Ishikawa (cell line): ENCODE measurements around the gene C11orf16.

Experiments used
- CEBPB ChIP-seq: IDR thresholded peaks from 2 replicates; pipeline ENCODE4 v1.6.1; 2012
- CREB1 ChIP-seq: IDR thresholded peaks from 2 replicates; pipeline ENCODE4 v1.6.1; 2012; ENCODE audit warnings: low read depth
- EGR1 ChIP-seq: IDR thresholded peaks from 2 replicates; pipeline ENCODE4 v1.6.1; 2012
- EP300 ChIP-seq: IDR thresholded peaks from 2 replicates; pipeline ENCODE4 v1.6.1; 2012; ENCODE audit warnings: borderline replicate concordance
- FOXM1 ChIP-seq: IDR thresholded peaks from 2 replicates; pipeline ENCODE4 v1.6.1; 2012; ENCODE audit warnings: low read depth, borderline replicate concordance
- MAX ChIP-seq: IDR thresholded peaks from 2 replicates; pipeline ENCODE4 v1.6.1; 2012
- NFIC ChIP-seq: IDR thresholded peaks from 2 replicates; pipeline ENCODE4 v1.6.1; 2012
- RAD21 ChIP-seq: IDR thresholded peaks from 2 replicates; pipeline ENCODE4 v1.6.1; 2012; ENCODE audit warnings: low read depth
- TAF1 ChIP-seq: IDR thresholded peaks from 2 replicates; pipeline ENCODE4 v1.6.1; 2012; ENCODE audit warnings: low read depth, mild to moderate bottlenecking
- TCF12 ChIP-seq: IDR thresholded peaks from 2 replicates; pipeline ENCODE4 v1.6.1; 2012; ENCODE audit warnings: low read depth
- TEAD4 ChIP-seq: IDR thresholded peaks from 2 replicates; pipeline ENCODE4 v1.6.1; 2012
- YY1 ChIP-seq: IDR thresholded peaks from 2 replicates; pipeline ENCODE4 v1.6.1; 2012; ENCODE audit warnings: low read depth
- ZBTB7A ChIP-seq: IDR thresholded peaks from 2 replicates; pipeline ENCODE4 v1.6.1; 2012; ENCODE audit warnings: low read depth
- TF ChIP-seq, protein P1 (sequence below): IDR thresholded peaks from 2 replicates; pipeline ENCODE4 v1.6.1; 2012; ENCODE audit warnings: low read depth, mild to moderate bottlenecking
- TF ChIP-seq, protein P2 (sequence below): IDR thresholded peaks from 2 replicates; pipeline ENCODE4 v1.6.1; 2012

C11orf16 gene

DNA sequence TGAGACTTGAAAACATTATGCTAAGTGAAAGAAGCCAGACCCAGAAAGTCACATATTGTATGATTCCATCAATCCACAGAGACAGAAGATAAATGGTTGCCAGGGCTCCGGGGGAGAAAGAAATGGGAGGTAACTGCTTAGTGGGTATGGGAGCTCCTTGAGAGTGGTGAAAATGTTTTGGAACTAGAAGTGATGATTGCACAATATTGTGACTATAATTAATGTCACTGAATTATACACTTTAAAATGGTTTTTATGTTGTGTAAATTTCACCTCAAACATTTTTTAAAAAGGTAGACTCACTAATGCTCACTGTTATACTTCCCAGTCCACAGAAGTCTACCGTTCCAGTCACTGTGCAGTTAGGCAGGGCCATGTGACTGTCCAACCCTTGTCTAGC is 54.0 kb downstream of the C11orf16 start:
- TF ChIP-seq, protein P1, sequence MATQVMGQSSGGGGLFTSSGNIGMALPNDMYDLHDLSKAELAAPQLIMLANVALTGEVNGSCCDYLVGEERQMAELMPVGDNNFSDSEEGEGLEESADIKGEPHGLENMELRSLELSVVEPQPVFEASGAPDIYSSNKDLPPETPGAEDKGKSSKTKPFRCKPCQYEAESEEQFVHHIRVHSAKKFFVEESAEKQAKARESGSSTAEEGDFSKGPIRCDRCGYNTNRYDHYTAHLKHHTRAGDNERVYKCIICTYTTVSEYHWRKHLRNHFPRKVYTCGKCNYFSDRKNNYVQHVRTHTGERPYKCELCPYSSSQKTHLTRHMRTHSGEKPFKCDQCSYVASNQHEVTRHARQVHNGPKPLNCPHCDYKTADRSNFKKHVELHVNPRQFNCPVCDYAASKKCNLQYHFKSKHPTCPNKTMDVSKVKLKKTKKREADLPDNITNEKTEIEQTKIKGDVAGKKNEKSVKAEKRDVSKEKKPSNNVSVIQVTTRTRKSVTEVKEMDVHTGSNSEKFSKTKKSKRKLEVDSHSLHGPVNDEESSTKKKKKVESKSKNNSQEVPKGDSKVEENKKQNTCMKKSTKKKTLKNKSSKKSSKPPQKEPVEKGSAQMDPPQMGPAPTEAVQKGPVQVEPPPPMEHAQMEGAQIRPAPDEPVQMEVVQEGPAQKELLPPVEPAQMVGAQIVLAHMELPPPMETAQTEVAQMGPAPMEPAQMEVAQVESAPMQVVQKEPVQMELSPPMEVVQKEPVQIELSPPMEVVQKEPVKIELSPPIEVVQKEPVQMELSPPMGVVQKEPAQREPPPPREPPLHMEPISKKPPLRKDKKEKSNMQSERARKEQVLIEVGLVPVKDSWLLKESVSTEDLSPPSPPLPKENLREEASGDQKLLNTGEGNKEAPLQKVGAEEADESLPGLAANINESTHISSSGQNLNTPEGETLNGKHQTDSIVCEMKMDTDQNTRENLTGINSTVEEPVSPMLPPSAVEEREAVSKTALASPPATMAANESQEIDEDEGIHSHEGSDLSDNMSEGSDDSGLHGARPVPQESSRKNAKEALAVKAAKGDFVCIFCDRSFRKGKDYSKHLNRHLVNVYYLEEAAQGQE, result no peak
- TF ChIP-seq FOXM1, result no peak
- TF ChIP-seq EGR1, result no peak
- TF ChIP-seq TCF12, result no peak
- no peak for TF ChIP-seq CREB1
- no peak for TF ChIP-seq MAX
- TF ChIP-seq ZBTB7A, result no peak
- TF ChIP-seq YY1, result no peak
- no peak for TF ChIP-seq TEAD4
- TF ChIP-seq, protein P2, sequence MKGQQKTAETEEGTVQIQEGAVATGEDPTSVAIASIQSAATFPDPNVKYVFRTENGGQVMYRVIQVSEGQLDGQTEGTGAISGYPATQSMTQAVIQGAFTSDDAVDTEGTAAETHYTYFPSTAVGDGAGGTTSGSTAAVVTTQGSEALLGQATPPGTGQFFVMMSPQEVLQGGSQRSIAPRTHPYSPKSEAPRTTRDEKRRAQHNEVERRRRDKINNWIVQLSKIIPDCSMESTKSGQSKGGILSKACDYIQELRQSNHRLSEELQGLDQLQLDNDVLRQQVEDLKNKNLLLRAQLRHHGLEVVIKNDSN, result no peak

DNA sequence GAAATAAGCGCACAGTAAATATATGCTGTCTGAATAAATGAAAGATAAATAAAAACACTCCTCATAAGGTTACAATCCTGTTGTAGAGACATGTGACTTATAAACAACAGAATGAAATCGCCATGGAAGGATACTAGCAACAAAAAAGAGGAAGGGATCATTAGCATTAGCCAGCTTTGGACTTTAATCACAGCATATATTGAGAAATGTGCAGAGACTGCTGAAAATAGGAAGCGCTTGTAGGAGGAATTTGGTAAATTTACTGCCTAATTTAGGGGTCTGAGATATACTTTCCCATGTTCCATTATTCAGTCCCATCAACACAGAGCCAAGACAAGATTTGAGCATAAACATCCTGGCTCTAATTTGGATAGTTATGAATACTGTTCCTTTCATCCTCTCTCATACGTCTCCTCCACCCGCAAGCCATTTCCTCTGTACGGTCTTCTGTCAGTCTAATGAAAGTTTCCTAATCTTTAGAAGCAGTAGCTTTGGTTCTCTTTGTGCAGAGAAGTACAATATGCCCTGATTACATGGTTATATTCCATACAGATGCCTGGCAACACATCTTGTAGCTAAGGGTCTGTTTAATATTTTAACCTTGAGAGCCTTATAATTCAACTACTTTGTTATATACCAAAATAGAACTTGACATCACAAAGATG is 58.9 kb downstream of the C11orf16 start:
- no peak for TF ChIP-seq EGR1
- TF ChIP-seq RAD21, result no peak

DNA sequence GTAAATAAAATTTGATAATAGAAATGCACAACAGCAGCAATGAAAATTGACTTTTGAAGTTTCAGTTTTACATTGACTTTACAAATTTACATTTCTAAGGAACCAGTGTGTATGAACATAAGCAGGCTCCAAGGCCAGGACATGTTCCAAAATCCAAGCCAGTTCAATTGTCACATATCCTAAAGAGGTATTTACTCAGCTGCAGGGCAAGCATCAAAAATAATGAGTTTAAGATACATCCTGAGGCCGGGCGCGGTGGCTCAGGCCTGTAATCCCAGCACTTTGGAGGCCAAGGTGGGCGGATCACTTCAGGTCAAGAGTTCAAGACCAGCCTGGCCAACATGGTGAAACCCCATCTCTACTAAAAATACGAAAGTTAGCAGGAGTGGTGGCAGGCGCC is 60.8 kb downstream of the C11orf16 start:
- TF ChIP-seq TEAD4 (no peak), EGR1 (no peak), CEBPB (no peak), TCF12 (no peak), FOXM1 (no peak), RAD21 (no peak), EP300 (no peak), ZBTB7A (no peak), MAX (no peak), CREB1 (no peak), TAF1 (no peak), NFIC (no peak), YY1 (no peak)
- TF ChIP-seq, protein P2, result no peak
- TF ChIP-seq, protein P1, result no peak

DNA sequence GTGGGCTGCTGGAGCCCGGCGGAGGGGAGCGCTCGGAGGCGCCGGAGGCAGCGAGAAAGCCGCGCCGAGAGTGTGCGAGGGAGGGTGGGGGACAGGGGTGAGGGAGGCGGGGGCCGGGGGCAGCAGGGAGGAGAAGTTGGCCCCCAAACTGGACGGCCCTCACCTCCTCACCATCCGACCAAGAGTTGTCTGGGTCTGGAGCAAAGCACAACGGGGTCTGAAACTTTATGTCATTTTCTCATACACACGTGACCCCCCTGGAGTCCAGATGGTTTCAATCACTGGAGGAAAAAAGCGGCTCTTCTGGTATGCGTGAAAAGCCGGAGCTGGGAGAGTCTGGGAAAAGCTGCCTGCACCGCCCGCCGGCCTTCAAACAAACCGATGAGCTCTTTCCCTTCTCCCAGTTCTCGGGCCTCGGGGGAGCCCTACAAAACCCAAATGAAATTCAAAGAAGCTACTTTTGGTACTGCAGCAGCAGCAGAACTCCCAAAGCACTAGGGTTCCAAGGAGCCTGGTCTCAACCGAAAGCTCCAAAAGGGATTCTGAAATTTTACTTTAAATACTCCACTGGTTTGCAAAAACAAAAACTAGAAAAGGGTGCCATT is 61.5 kb downstream of the C11orf16 start:
- TF ChIP-seq TEAD4 (peak; percentile 26; the same call in 1 of the 2 replicates), NFIC (no peak), CREB1 (no peak), ZBTB7A (no peak), RAD21 (no peak), MAX (peak; percentile 47; the same call in 1 of the 2 replicates), FOXM1 (no peak), EGR1 (no peak), YY1 (no peak), TAF1 (no peak)
- TF ChIP-seq, protein P2, result peak; percentile 82

DNA sequence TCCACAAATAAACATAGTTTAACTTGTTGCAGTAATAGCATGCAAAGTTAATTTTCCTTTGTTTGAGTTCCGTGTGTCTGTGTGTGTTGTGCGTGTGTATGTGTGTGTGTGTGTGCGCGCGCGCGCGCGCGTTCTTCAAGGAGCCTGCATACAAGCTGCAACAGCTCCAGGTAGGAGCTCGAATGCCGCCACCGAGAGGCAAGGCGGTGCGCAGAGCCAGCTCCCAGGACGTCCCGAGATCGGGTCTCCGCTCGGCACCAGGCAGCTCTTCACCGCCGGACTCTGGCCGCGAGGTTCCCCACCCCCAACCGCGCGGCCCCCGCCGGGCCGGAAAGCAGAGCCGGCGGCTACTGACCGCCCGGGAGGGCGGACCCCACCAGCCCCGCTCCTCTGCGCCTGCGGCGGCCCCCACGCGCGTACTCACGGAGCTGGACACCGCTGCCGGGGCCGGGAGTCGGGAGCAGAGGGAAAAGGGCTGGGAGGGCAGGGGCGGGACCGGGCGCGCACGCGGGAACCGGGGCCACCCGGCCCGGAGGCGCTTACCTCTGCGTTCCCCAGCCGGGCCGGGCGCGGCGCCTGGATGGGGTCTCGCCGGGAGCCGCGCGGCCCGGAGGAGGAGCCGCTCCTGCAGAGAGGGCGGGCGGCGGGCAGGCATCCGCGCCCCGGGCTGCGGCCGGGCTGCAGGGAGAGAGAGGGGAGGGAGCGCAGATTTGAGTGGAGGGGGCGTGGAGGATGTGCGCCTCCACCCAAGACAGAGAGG is 62.2 kb downstream of the C11orf16 start:
- TF ChIP-seq YY1, result no peak
- TF ChIP-seq EGR1, result no peak
- TF ChIP-seq MAX, result peak; percentile 43; the same call in 1 of the 2 replicates
